ENCODE data around the gene ADAMTS9. TPM values are rescaled to one million over a fixed set of nuclear protein-coding genes. Genes with fewer than 3 reads are reported as not detected.
A peak's percentile ranks its signal among the peaks of the same experiment; 100 is the strongest.
"Not testable (repeated sequence)": the region's sequence is repeated elsewhere in the genome, so short reads cannot be mapped to it uniquely, and the experiment has no call there.

The ADAMTS9 gene
- total RNA-seq, 4 donors from 2014 or later = 136 to 1,116 (median 230) TPM

DNA sequence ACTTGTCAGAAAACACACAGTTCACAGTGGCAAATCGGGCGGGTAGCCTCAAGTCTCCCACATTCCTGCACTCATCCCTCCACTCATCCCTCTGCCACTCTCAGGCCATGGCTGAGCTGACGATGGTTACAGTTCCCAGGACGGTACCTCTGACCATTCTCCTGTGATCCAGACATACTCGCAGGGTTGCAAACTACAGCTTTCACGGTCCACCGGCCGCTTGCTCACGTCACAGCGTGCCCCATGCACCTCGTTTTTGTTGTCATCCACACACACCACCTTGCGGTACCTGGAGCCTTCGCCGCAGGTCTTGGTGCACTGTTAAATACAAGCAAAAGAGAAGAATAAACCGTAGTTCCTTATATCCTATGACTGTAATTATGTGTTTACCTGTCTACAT lies 137.1 kb downstream of the ADAMTS9 start:
- no peak for DNase-seq (ENCODE audit: low spot score)
- no peak for ATAC-seq (ENCODE audit: low FRiP score)
- TF ChIP-seq, protein P1, sequence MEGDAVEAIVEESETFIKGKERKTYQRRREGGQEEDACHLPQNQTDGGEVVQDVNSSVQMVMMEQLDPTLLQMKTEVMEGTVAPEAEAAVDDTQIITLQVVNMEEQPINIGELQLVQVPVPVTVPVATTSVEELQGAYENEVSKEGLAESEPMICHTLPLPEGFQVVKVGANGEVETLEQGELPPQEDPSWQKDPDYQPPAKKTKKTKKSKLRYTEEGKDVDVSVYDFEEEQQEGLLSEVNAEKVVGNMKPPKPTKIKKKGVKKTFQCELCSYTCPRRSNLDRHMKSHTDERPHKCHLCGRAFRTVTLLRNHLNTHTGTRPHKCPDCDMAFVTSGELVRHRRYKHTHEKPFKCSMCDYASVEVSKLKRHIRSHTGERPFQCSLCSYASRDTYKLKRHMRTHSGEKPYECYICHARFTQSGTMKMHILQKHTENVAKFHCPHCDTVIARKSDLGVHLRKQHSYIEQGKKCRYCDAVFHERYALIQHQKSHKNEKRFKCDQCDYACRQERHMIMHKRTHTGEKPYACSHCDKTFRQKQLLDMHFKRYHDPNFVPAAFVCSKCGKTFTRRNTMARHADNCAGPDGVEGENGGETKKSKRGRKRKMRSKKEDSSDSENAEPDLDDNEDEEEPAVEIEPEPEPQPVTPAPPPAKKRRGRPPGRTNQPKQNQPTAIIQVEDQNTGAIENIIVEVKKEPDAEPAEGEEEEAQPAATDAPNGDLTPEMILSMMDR (IDR thresholded peaks at IDR 0.05) = no peak

GRCh38 chr3:64549869-64550268 lies 137.9 kb downstream of the ADAMTS9 start:
- TF ChIP-seq, protein P1 (IDR thresholded peaks at IDR 0.05) = no peak
- ATAC-seq (ENCODE audit: low FRiP score) = no peak
- DNase-seq (ENCODE audit: low spot score) = no peak

GRCh38 chr3:64548200-64548889 lies 139.5 kb downstream of the ADAMTS9 start:
- no peak for DNase-seq (ENCODE audit: low spot score)
- ATAC-seq (ENCODE audit: low FRiP score) = peak; percentile 50
- TF ChIP-seq, protein P1 (IDR thresholded peaks at IDR 0.05) = no peak

- ATAC-seq (ENCODE audit: low FRiP score) (no peak), DNase-seq (ENCODE audit: low spot score) (no peak)
- TF ChIP-seq, protein P1 (IDR thresholded peaks at IDR 0.05) = no peak
These were observed 140.9 kb downstream of the ADAMTS9 start for GRCh38 chr3:64546856-64547255.

DNA sequence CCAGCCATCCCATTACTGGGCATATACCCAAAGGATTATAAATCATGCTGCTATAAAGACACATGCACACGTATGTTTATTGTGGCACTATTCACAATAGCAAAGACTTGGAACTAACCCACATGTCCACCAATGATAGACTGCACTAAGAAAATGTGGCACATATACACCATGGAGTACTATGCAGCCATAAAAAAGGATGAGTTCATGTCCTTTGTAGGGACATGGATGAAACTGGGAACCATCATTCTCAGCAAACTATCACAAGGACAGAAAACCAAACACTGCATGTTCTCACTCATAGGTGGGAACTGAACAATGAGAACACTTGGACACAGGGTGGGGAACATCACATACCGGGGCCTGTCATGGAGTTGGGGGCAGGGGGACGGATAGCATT lies 142.6 kb downstream of the ADAMTS9 start:
- DNase-seq (ENCODE audit: low spot score); ATAC-seq (ENCODE audit: low FRiP score): not testable (repeated sequence)

- TF ChIP-seq, protein P1 (IDR thresholded peaks at IDR 0.05) = no peak
- no peak for DNase-seq (ENCODE audit: low spot score)
- ATAC-seq (ENCODE audit: low FRiP score) = no peak
These were observed 146.0 kb downstream of the ADAMTS9 start for GRCh38 chr3:64541803-64542202.

DNA sequence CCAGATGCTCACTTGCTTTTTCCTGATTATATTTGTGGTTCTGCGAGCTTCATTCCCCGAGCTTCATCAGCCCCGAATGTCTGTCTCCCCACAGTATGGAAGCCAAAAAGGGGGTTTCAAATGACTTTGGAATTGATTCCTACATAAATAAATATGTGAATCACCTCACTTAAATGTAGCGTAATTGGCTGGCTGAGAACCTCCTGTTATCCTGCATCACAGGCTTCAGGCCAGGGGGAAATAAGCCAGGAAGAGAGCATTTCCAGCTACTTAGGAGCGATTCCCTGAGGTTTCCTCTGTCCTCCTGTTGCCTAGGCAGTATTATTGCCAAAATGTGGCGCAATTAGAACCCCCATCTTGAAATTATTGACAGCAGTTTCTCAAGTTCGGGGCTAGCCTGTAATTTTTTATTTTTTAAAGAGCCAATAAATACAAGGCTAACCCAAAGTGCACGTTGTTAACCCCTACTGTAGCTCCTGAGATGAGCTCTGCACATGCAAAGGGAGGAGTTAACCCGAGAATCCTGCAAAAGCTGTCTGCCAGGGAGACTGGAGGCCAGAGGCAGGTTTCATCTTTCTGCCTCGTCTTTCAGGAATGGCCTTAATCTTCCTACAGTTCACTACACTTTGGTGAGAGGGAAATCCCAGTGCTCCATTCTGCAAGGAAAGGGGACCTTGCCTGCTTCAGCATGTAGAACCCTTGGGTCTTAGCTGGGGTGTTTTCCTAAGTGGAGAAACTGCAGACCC lies 148.2 kb downstream of the ADAMTS9 start:
- TF ChIP-seq, protein P1 (IDR thresholded peaks at IDR 0.05) = no peak
- ATAC-seq (ENCODE audit: low FRiP score) (peak; percentile 76), DNase-seq (ENCODE audit: low spot score) (no peak)
